Activated T-helper 1 cell treated with Interleukin-2 at 50 U/mL for 16 hours (primary cell): ENCODE results near the gene ADAMTS2.

Experiments used
- DNase-seq: peaks from one replicate; pipeline ENCODE4 v3.0.0-alpha.2; 2020; ENCODE audit warnings: low read depth

ADAMTS2 gene

GRCh38 chr5:179266291-179267070 lies 78.8 kb downstream of the ADAMTS2 start:
- DNase-seq: no peak

- no peak for DNase-seq
Measured at GRCh38 chr5:179265514-179266290, 79.6 kb downstream of the ADAMTS2 start.

- no peak for DNase-seq
Measured at GRCh38 chr5:179264783-179265513, 80.3 kb downstream of the ADAMTS2 start.

GRCh38 chr5:179264053-179264782 lies 81.0 kb downstream of the ADAMTS2 start:
- no peak for DNase-seq

- no peak for DNase-seq
Measured at GRCh38 chr5:179263391-179264052, 81.7 kb downstream of the ADAMTS2 start.

- no peak for DNase-seq
Measured at GRCh38 chr5:179262126-179262920, 82.9 kb downstream of the ADAMTS2 start.

GRCh38 chr5:179261301-179262125 lies 83.7 kb downstream of the ADAMTS2 start:
- no peak for DNase-seq

GRCh38 chr5:179260324-179261070 lies 84.8 kb downstream of the ADAMTS2 start:
- no peak for DNase-seq

GRCh38 chr5:179259731-179260323 lies 85.4 kb downstream of the ADAMTS2 start:
- no peak for DNase-seq

GRCh38 chr5:179258922-179259730 lies 86.1 kb downstream of the ADAMTS2 start:
- no peak for DNase-seq

- DNase-seq: no peak
Measured at GRCh38 chr5:179258001-179258921, 87.0 kb downstream of the ADAMTS2 start.

- DNase-seq: no peak
Measured at GRCh38 chr5:179257176-179257682, 88.0 kb downstream of the ADAMTS2 start.

- no peak for DNase-seq
Measured at GRCh38 chr5:179256328-179257175, 88.7 kb downstream of the ADAMTS2 start.

- DNase-seq: no peak
Measured at GRCh38 chr5:179255527-179256327, 89.5 kb downstream of the ADAMTS2 start.
